ENCODE data around the gene BHMT2.

Gene BHMT2

GRCh38 chr5:79070350-79070667, 742 bp downstream of the BHMT2 start:
- no peak for DNase-seq

- no peak for DNase-seq
Measured at GRCh38 chr5:79074641-79075040, 5.1 kb downstream of the BHMT2 start.

DNA sequence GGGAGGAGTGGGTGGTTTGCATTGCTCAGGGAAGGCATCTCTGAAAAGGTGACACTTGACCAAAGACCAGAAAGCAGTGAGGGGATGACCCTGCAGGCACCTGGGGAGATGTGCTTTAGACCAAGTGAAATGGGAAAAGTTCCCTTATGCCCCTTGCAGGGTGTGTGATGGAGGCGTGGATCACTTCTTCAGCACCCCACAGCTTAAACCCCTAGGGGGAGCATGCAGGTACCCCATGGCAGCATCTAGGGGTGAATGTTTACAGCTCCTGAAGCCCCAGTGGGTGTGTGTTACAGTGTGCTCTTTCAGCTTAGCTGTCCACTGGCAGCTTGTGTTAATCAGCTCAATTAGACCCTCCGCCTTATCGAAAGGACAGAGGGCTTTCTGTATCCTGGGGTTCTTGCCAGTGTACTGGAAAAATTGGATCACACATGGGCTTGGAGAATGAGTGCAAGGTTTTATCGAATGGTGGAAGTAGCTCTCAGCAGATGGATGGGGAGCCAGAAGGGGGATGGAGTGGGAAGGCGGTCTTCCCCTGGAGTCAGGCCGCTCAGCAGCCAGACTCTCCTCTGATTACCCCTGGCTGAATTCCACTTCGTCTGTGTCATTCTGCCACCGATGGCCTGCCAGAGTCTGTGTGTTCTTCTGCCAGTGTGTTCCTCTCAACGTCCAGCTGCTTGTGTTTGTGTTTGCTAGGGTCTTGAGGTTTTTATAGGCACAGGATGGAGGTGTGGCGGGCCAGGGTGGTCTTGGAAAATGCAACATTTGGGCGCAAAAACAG, 6.3 kb downstream of the BHMT2 start:
- no peak for DNase-seq

GRCh38 chr5:79076819-79077218, 7.3 kb downstream of the BHMT2 start:
- no peak for DNase-seq

GRCh38 chr5:79077680-79078365, 8.3 kb downstream of the BHMT2 start:
- no peak for DNase-seq

GRCh38 chr5:79080804-79081203, 11.2 kb downstream of the BHMT2 start:
- no peak for DNase-seq

GRCh38 chr5:79081779-79082178, 12.2 kb downstream of the BHMT2 start:
- DNase-seq: no peak

DNA sequence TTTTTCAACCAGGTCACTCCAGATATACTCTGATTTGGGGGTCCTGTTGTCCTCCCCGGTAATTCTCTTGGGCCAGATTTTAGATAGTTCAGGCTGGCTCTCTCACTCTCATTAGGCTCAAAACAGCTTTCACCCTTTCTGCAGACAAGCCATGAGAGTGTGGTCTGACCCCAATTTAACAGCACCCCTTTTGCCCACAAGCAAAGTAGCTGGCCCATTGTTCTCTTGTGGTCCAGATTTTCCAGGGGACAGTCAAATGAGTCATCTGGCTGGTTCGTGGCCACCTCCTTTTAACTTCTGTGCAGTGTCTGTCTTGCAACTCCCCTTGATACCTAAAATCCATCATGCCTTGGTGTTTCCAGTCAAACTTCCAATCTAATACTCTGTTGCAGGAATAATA, 16.5 kb downstream of the BHMT2 start:
- DNase-seq: no peak

DNA sequence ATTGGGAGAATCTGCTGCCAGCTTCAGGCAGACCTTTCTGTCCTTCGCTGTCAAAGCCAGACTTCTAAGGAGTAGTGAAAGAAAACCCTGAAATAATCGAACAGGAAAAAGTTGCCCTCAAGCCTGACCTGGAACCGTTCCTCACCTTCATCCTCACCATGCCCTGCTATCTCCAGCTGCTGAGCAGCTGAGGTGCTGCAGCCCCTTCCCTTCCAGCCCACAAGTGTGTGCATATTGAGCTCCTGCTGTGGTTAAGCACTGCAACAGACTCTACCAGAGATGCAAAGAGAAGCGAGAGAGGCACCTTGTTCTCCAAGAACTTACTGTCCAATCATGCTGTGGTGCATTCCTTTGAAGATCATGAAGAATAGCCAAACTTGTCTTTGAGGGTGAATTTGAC, 18.9 kb downstream of the BHMT2 start:
- no peak for DNase-seq

DNA sequence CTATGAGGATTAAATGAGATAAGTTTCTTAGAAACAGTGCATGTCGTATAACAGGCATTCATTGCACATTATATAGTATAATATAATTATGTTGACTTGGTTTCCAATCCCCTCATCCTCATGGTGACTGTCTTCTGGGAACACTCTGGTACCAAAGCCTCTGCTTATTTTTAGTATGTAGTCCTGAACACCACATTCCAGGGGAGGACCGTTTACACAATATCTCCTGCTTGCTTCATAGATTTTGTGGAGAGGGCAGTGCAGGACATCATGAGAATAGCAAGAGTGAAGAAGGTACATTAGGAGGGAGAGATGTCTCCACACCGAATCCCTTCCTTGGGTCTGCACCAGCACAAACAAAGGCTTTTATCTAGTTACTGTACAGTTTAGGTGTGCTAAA, 21.5 kb downstream of the BHMT2 start:
- no peak for DNase-seq

GRCh38 chr5:79093762-79094161, 24.2 kb downstream of the BHMT2 start:
- no peak for DNase-seq

DNA sequence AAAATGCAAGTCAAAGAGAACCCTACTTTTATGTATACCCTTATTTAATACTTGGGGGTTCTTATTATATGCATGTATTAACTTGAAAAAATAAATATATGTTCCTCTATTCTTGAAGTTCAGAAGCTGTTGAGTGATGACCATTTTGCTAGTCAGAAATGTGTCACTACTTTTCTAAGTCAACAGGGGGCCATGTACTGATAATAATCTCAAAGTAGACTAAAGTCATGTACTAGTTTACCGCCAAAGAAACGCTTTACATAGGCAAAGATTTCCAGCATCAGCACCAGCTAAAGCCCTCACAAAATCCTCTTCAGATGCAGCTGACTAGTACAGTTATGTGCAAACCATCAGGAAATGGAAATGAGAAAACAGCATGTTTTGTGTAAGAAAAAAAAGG, 36.3 kb downstream of the BHMT2 start:
- no peak for DNase-seq

- DNase-seq: no peak
Measured at GRCh38 chr5:79107020-79107796, 37.6 kb downstream of the BHMT2 start.

DNA sequence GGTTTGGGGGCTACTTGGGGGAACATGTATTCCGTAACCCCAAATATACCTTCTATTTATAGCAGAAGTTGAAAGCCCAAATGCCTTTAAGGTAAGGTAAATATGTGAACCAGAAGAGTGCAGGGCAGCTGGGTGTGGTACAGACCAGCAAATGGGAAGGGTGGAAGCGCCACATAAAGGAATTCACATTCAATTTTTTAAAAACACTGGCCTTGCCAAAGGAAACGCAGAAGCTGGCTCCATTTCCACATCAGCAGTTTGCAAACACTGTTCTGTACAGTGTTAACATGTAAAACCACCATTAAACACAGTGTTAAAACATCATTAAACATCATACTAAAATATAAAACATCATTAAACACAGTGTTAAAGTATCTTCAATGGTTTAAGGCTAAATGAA, 38.5 kb downstream of the BHMT2 start:
- no peak for DNase-seq

DNA sequence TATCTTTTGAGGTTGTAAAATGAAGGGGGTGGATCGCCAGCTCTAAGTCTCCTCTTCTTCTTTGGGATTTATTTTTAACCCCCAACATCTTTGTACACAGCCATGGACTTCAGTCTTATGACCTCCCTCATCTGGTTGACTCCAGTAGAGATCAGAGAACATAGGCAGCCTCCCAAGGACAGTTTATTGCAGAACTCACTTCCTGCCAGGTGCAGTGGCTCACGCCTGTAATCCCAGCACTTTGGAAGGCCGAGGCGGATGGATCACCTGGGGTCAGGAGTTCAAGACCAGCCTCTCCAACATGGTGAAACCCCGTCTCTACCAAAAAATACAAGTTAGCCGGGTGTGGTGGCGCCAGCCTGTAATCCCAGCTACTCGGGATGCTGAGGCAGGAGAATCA, 39.2 kb downstream of the BHMT2 start:
- no peak for DNase-seq

GRCh38 chr5:79109527-79110492, 40.2 kb downstream of the BHMT2 start:
- DNase-seq: no peak

DNA sequence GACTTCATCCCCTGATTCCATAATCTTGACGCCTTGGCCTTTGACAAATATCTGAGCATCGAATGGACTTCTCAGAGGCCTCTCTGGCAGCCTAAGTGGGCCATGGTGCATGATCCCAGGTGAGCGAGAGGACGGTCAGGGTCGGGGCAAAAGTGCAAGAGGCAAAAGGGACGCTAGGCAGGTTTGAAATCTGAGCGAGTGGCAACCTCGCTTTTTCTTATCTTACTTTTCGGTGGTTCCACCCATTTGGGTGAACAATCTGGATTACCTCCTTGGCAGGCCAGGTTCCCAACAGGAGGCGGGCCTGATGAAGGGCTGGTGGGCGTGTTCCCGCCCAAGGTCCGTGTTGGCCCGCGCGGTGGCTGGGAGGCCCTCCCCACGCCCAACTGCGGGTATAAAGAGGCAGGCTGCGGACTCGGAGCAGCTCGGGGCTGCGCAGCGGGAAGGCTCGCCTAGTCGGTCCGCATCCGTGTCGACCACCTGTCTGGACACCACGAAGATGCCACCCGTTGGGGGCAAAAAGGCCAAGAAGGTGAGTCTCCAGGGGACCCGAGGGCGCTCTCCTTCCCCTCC, 41.9 kb downstream of the BHMT2 start, which contains the start of gene BHMT:
TSS of gene BHMT (plus strand) at position 423 of the 573 bp plus-strand sequence. CDS start at position 500, 77 bp downstream.
- no peak for DNase-seq

GRCh38 chr5:79111960-79112702, 42.6 kb downstream of the BHMT2 start:
- DNase-seq: no peak

GRCh38 chr5:79112703-79113058, 43.1 kb downstream of the BHMT2 start:
- no peak for DNase-seq

GRCh38 chr5:79119486-79119885, 49.9 kb downstream of the BHMT2 start:
- DNase-seq: no peak

DNA sequence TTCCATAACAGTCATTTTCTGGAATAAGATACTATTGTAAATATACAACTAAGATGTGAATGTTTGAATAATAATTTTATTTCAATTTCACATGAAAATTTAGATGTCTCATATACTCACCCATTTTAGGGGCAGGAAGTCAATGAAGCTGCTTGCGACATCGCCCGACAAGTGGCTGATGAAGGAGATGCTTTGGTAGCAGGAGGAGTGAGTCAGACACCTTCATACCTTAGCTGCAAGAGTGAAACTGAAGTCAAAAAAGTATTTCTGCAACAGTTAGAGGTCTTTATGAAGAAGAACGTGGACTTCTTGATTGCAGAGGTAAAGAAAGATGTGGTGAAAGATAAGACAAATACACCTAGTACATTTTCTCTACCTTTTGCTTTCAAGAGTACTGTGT, 50.7 kb downstream of the BHMT2 start:
- DNase-seq: no peak

- DNase-seq: no peak
Measured at GRCh38 chr5:79122973-79123372, 53.4 kb downstream of the BHMT2 start.

Data from hippocampal formation (tissue), 2 donors.